Chondrocyte (in vitro differentiated cells): ENCODE data around the gene ZDHHC1. TPM values are rescaled to one million over a fixed set of nuclear protein-coding genes. Genes with fewer than 3 reads are reported as not detected.

ENCODE experiments used
- DNase-seq: peaks from one replicate; pipeline ENCODE4 v3.0.0; 2021; ENCODE audit warnings: mixed read lengths, low spot score
- H3K27ac Mint-ChIP-seq: one replicate; pipeline ENCODE4 v1.8.0; 2021; ENCODE audit warnings: mild to moderate bottlenecking, moderate library complexity, mixed read lengths; ENCODE audit not compliant: unreplicated experiment
- H3K27me3 Mint-ChIP-seq: 2 replicates; pipeline ENCODE4 v1.8.0; 2021; ENCODE audit warnings: low read depth, mixed read lengths
- H3K36me3 Mint-ChIP-seq: 2 replicates; pipeline ENCODE4 v1.8.0; 2021; ENCODE audit warnings: low read depth, mixed read lengths
- H3K4me1 Mint-ChIP-seq: 2 replicates; pipeline ENCODE4 v1.8.0; 2021; ENCODE audit warnings: low read depth, mild to moderate bottlenecking, mixed read lengths
- H3K4me3 Mint-ChIP-seq: one replicate; pipeline ENCODE4 v1.8.0; 2021; ENCODE audit warnings: mild to moderate bottlenecking, moderate library complexity, mixed read lengths; ENCODE audit not compliant: unreplicated experiment
- H3K9me3 Mint-ChIP-seq: 2 replicates; pipeline ENCODE4 v1.8.0; 2021; ENCODE audit warnings: low read depth, mixed read lengths
- total RNA-seq: library from RNA; stranded (reverse); gene quantifications from 3 replicates; pipeline ENCODE4 v1.2.1, GENCODE V29; 2021
- TF ChIP-seq, protein P1 (sequence below): fragments of 200-600 bp; sonication (generic); IDR thresholded peaks from 2 replicates; pipeline ENCODE4 v1.5.0; 2021; ENCODE audit warnings: antibody characterized with exemption, mild to moderate bottlenecking, moderate library complexity

Gene ZDHHC1
- total RNA-seq, 1 donor from 2014 or later: 12.2 TPM

DNA sequence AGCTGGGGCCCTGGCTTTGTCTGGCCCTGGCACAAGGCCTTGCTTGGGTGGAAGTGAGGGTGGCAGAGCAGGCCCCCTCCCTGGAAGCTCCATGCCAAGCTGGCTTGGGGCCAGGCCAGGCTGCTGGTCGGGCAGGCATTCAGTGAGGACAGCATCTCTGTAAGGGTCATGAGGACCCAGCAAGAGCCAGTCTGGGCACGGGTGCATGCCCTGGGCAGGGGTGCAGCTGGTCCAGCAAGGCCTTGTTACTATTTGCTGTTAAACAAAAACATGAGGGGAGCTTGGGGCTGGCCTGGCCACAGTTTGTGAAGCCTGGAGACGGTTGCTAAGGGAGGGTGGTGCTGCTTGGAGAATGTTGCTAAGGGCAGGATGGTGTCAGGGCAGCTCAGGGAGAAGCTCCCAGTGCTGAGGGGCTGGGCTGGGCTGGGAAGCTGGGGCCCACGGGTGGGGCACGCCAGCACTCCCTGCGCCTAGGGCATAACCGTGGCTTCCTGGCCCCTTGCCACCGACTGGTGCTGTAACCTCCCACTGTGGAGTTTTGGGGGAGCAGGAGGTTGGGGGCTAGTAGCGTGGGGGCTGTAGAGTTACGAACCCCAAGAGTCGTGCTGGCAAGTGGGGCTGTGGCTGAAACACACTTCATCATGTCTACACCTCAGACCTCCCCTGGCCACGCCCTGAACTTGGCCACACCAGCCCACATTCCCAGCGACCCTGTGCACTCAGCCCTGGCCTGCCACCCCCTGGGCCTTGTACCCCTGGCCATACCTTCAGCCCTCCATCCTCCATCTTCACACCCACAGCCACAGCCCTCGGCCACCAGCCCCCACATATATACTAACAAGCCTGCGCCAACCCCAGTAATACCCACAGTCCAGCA lies 24.6 kb downstream of the ZDHHC1 start:
- H3K4me1 Mint-ChIP-seq: peaks cover 13% of the 10 kb centered on the region
- H3K36me3 Mint-ChIP-seq: peaks cover 1% of the 10 kb centered on the region
- no peak overlapping the region for H3K27ac Mint-ChIP-seq
- TF ChIP-seq, protein P1, sequence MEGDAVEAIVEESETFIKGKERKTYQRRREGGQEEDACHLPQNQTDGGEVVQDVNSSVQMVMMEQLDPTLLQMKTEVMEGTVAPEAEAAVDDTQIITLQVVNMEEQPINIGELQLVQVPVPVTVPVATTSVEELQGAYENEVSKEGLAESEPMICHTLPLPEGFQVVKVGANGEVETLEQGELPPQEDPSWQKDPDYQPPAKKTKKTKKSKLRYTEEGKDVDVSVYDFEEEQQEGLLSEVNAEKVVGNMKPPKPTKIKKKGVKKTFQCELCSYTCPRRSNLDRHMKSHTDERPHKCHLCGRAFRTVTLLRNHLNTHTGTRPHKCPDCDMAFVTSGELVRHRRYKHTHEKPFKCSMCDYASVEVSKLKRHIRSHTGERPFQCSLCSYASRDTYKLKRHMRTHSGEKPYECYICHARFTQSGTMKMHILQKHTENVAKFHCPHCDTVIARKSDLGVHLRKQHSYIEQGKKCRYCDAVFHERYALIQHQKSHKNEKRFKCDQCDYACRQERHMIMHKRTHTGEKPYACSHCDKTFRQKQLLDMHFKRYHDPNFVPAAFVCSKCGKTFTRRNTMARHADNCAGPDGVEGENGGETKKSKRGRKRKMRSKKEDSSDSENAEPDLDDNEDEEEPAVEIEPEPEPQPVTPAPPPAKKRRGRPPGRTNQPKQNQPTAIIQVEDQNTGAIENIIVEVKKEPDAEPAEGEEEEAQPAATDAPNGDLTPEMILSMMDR: no peak
- no peak for DNase-seq
- no peak overlapping the region for H3K4me3 Mint-ChIP-seq
- H3K27me3 Mint-ChIP-seq: peaks cover 5% of the 10 kb centered on the region
- no peaks in the 10 kb centered on the region for H3K9me3 Mint-ChIP-seq

- H3K4me1 Mint-ChIP-seq: peaks cover 10% of the 10 kb centered on the region
- H3K27me3 Mint-ChIP-seq: peaks cover 5% of the 10 kb centered on the region
- TF ChIP-seq, protein P1: no peak
- peaks cover 1% of the 10 kb centered on the region for H3K36me3 Mint-ChIP-seq
- no peak overlapping the region for H3K27ac Mint-ChIP-seq
- no peak for DNase-seq
- no peaks in the 10 kb centered on the region for H3K9me3 Mint-ChIP-seq
- H3K4me3 Mint-ChIP-seq: no peak overlapping the region
Observed at GRCh38 chr16:67390816-67391423, 25.4 kb downstream of the ZDHHC1 start.

DNA sequence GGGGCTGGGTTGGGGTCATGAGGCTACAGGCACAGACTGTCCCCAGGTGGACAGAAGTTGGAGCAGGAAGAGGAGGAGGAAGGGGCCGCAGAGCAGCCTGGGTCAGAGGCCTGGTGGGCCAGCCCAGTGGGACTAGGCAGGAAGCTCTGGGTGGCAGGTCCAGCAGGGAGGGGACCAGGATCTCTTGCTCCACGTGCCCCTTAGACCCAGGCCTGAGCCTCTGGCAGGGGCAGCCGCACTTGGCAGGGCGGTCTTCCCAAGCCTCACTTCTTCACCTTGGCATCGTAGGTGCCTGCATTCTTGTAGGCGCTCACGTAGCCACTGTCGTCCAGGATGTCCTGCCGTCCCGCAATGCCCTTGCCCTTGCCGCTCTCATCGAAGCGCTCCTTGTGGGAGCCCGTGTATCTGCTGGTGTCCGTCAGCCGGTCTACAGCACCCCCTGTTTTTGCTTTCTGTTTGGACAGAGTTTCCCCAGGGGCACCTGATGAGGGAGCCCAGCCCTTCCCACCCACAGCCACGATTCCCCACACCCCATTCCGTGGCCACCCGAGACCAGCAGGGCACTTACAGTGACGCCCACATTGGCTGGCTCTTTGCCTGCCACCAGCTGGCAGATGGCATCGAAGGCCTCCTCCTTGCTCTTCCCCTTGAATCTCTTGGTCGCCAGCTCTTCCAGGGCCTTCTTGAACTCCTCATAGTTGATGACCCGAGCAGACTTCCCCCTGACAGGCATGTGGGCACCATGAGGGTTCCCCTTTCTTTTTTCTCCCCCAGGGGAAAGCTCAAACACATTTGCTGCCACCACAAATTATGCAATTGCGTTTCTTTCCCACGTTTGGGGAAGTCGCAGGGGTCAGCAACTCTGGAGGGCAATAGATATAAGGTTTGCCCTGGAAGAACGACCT lies 26.1 kb downstream of the ZDHHC1 start:
- H3K27me3 Mint-ChIP-seq: peaks cover 13% of the 10 kb centered on the region
- no peak overlapping the region for H3K27ac Mint-ChIP-seq
- H3K4me1 Mint-ChIP-seq: peaks cover 10% of the 10 kb centered on the region
- H3K4me3 Mint-ChIP-seq: no peak overlapping the region
- TF ChIP-seq, protein P1: no peak
- peaks cover 1% of the 10 kb centered on the region for H3K36me3 Mint-ChIP-seq
- no peaks in the 10 kb centered on the region for H3K9me3 Mint-ChIP-seq
- DNase-seq: no peak

GRCh38 chr16:67388591-67388990 lies 27.7 kb downstream of the ZDHHC1 start:
- Mint-ChIP-seq H3K36me3 (peaks cover 1% of the 10 kb centered on the region), H3K4me1 (peaks cover 6% of the 10 kb centered on the region), H3K9me3 (no peaks in the 10 kb centered on the region), H3K27ac (no peak overlapping the region), H3K4me3 (no peak overlapping the region), H3K27me3 (peaks cover 13% of the 10 kb centered on the region)
- TF ChIP-seq, protein P1: no peak
- DNase-seq: no peak

- Mint-ChIP-seq H3K9me3 (no peaks in the 10 kb centered on the region), H3K36me3 (peaks cover 1% of the 10 kb centered on the region), H3K4me1 (peaks cover 6% of the 10 kb centered on the region), H3K27ac (no peak overlapping the region), H3K27me3 (peaks cover 13% of the 10 kb centered on the region), H3K4me3 (no peak overlapping the region)
- DNase-seq: no peak
- TF ChIP-seq, protein P1: no peak
Observed at GRCh38 chr16:67388191-67388590, 28.1 kb downstream of the ZDHHC1 start.
